Ishikawa (cell line): ENCODE measurements around the gene SLC45A1.

Source experiments
- CEBPB ChIP-seq: IDR thresholded peaks from 2 replicates; pipeline ENCODE4 v1.6.1; 2012
- CREB1 ChIP-seq: IDR thresholded peaks from 2 replicates; pipeline ENCODE4 v1.6.1; 2012; ENCODE audit warnings: low read depth
- EGR1 ChIP-seq: IDR thresholded peaks from 2 replicates; pipeline ENCODE4 v1.6.1; 2012
- EP300 ChIP-seq: IDR thresholded peaks from 2 replicates; pipeline ENCODE4 v1.6.1; 2012; ENCODE audit warnings: borderline replicate concordance
- FOXM1 ChIP-seq: IDR thresholded peaks from 2 replicates; pipeline ENCODE4 v1.6.1; 2012; ENCODE audit warnings: low read depth, borderline replicate concordance
- NFIC ChIP-seq: IDR thresholded peaks from 2 replicates; pipeline ENCODE4 v1.6.1; 2012
- REST ChIP-seq: IDR thresholded peaks from 2 replicates; pipeline ENCODE4 v1.6.1; 2012; ENCODE audit warnings: low read depth, mild to moderate bottlenecking
- TAF1 ChIP-seq: IDR thresholded peaks from 2 replicates; pipeline ENCODE4 v1.6.1; 2012; ENCODE audit warnings: low read depth, mild to moderate bottlenecking
- USF1 ChIP-seq: IDR thresholded peaks from 2 replicates; pipeline ENCODE4 v1.6.1; 2012
- YY1 ChIP-seq: IDR thresholded peaks from 2 replicates; pipeline ENCODE4 v1.6.1; 2012; ENCODE audit warnings: low read depth
- ZBTB7A ChIP-seq: IDR thresholded peaks from 2 replicates; pipeline ENCODE4 v1.6.1; 2012; ENCODE audit warnings: low read depth

GRCh38 chr1:8378178-8378577, 60.3 kb downstream of the SLC45A1 start:
- TF ChIP-seq EGR1 (no peak), REST (no peak), USF1 (no peak), FOXM1 (no peak), TAF1 (no peak), EP300 (no peak), CREB1 (no peak), CEBPB (no peak), NFIC (no peak), YY1 (no peak), ZBTB7A (no peak)
